GM12872 (cell line): ENCODE results near the gene MRPS21.

Experiments used
- CTCF ChIP-seq: IDR thresholded peaks from 3 replicates; pipeline ENCODE4 v1.5.1; 2011; ENCODE audit warnings: low read depth, mild to moderate bottlenecking, low read length, moderate library complexity; ENCODE audit not compliant: insufficient read depth

The MRPS21 gene

DNA sequence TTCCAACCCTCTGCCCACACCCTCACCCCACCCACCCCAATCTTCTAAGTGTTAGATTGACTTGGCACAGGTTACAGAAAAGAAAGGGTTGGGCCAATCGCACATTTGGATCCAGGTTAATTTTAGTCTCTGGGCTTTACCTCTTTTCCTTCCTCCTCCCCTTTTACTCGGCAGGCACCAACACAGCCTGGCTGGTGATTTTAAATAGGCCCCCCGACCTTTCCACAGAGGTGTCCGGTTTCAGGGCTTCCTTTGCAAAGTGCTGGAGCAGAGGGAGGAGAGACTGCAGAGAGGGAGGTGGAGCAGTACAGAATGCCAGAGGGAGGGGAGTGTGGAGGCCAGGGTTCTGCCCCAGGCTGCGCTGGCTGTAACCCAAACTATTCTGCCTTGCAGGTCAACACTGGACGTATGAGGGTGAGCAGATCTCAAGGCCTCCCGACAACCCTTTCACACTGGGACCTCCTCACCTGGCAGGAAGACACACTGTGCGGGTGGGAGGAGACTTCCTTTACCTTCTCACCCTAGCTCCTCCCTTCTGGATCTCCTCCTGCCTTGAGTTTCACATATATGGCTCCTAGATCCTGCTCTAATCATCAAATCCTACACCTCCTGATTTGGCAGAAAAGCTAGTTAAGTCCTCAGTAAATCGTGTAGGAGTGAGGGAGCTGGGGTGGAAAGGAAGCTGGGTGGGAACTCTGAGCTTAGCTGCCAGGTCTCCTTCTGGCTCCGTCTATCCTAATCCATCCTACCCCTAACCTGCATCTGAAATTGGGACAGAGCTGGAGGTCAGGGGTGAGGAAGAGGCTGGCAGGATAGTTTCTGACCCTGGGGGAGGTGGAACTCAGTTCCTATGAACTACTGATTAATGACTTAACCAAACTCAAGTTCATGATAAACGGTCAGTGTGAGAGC is 33.6 kb upstream of the MRPS21 start:
- no peak for TF ChIP-seq CTCF

DNA sequence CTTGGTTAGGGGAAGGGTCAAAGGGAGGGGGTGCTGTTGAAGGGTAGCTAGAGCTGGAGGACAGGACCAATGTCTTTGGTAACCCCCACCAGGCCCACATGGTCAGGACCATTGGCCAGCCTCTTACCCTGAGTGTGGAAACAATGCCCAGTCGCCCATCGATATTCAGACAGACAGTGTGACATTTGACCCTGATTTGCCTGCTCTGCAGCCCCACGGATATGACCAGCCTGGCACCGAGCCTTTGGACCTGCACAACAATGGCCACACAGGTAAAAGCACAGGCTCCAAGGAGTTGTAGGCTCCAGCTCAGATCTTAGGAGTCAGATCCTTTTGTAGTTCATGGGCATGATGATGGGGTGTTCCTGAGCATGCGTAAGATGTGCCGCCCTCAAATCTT is 32.3 kb upstream of the MRPS21 start:
- no peak for TF ChIP-seq CTCF

DNA sequence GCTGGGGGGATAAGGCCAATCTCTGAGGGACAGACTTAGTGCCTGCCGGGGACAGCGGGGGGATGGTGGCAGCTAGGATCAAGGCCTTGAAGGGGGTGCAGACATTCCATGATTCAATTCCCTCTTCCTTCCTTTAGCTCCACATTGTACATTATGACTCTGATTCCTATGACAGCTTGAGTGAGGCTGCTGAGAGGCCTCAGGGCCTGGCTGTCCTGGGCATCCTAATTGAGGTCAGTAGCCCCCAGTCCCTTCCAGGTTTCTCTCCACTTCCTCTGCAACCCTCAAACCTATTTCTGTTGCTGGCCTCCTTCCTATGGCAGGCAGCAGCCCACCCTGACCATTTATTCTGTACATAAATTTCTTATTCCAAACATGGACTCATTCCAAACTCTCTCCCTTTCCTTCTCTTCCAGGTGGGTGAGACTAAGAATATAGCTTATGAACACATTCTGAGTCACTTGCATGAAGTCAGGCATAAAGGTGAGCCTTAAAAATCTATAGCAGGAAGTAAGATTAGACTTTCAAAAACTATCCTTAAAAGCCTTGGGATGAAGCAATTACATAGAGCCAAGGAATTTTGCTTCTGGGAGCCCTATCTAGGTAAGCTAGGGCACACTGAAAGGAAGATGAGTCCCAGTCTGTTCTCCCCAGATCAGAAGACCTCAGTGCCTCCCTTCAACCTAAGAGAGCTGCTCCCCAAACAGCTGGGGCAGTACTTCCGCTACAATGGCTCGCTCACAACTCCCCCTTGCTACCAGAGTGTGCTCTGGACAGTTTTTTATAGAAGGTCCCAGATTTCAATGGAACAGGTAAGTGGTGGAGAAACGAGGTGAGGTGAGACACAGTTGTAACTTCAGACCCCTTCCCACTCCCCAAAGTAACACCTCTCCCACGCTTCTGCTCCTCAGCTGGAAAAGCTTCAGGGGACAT is 31.0 kb upstream of the MRPS21 start:
- no peak for TF ChIP-seq CTCF

- TF ChIP-seq CTCF = no peak
These were observed 30.1 kb upstream of the MRPS21 start for GRCh38 chr1:150263549-150263948.

DNA sequence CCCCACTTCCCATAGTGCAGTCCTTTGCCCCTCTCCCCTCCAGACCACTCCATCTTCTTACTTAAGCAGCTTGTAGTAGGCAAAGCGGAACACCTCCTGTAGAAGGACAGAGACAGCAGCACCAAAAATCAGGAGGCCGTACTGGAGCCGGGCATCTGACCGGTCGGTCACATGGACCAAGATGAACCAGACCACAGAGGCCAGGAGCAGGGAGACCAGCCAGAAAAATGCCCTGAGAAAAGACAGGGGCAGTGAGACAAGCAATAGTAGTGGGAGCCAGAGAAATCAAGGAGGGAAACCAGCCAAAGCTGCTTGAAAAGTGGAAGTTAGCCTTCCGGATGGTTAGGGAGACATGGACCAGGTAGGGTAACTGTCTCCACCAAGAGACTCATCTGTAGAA is 25.8 kb upstream of the MRPS21 start:
- no peak for TF ChIP-seq CTCF

GRCh38 chr1:150268340-150268704 is 25.3 kb upstream of the MRPS21 start:
- TF ChIP-seq CTCF = no peak

GRCh38 chr1:150268705-150269403 is 24.8 kb upstream of the MRPS21 start, which contains the start of gene APH1A:
APH1A (minus strand) TSS chr1:150269016; CDS start chr1:150268810, 206 bp downstream.
- no peak for TF ChIP-seq CTCF
